Prostate gland (tissue), 2 donors: Measurements from ENCODE around the gene WWOX. TPM values are rescaled to one million over a fixed set of nuclear protein-coding genes. Genes with fewer than 3 reads are reported as not detected.
A peak's percentile ranks its signal among the peaks of the same experiment; 100 is the strongest.

Experiments
- DNase-seq: peaks from one replicate; pipeline ENCODE4 v3.0.0-alpha.2; 2019; ENCODE audit warnings: low spot score
- H3K27ac ChIP-seq, 2 donors: fragments of 200-600 bp; sonication (generic); 2 replicates each; pipeline ENCODE4 v1.5.1; 2017 to 2019
- H3K27me3 ChIP-seq: fragments of 200-600 bp; sonication (generic); replicated peaks from 2 replicates; pipeline ENCODE4 v1.5.1; 2019; ENCODE audit not compliant: insufficient read depth
- H3K36me3 ChIP-seq, 2 donors: fragments of 200-600 bp; sonication (generic); 1 replicate in 1 of 2; 2 replicates in 1 of 2; pipeline versions ENCODE4 v1.5.1 to v1.8.1; 2017 to 2019
- H3K4me1 ChIP-seq: fragments of 200-600 bp; sonication (generic); replicated peaks from 2 replicates; pipeline ENCODE4 v1.5.1; 2019
- H3K4me3 ChIP-seq, 2 donors: fragments of 200-600 bp; sonication (generic); 2 replicates each; pipeline ENCODE4 v1.5.1; 2017 to 2019
- H3K9me3 ChIP-seq: fragments of 200-600 bp; sonication (generic); 2 replicates; pipeline ENCODE4 v1.5.1; 2017
- CTCF ChIP-seq, 4 experiments: fragments of 200-600 bp in 2 of 4; fragments of 450-650 bp in 2 of 4; sonication (generic) in 2 of 4; IDR thresholded peaks; 1 replicate in 3 of 4; 2 replicates in 1 of 4; pipeline ENCODE4 v1.5.1; 2016 to 2019; ENCODE audit warnings: antibody characterized with exemption in 4 of 4, mild to moderate bottlenecking in 2 of 4, moderate library complexity in 2 of 4
- POLR2A ChIP-seq: fragments of 450-650 bp; IDR thresholded peaks from one replicate; pipeline ENCODE4 v1.6.1; 2016; ENCODE audit warnings: antibody characterized with exemption, mild to moderate bottlenecking
- POLR2AphosphoS5 ChIP-seq: sonication (generic); formaldehyde crosslinking; IDR thresholded peaks from one replicate; pipeline ENCODE4 v1.6.1; 2017; ENCODE audit warnings: antibody characterized with exemption
- WGBS: methylation state at CpG from one replicate; pipeline ENCODE4 v1.1.5; 2018; 5-methylcytosine and 5-hydroxymethylcytosine counted together
- intact Hi-C: fragments of 100-400 bp; cut with DNase I; formaldehyde crosslinking; loops from one replicate; pipeline ENCODE4 v1.14.2; 2022
- total RNA-seq, 2 donors: library from RNA; depleted of rRNA; stranded (reverse); fragments of >200 nt; gene quantifications; one replicate each; pipeline ENCODE4 v1.1.0, GENCODE V29; 2016

Gene WWOX
- total RNA-seq, 2 donors from 2014 or later: 93.2 to 99.4 TPM

- TF ChIP-seq CTCF (IDR thresholded peaks at IDR 0.05) (no peak), POLR2A (no peak), POLR2AphosphoS5 (no peak)
- Histone ChIP-seq H3K4me3 (no peak overlapping the region), H3K27ac (no peak overlapping the region), H3K9me3 (no peaks in the 10 kb centered on the region), H3K4me1 (peaks cover 4% of the 10 kb centered on the region), H3K36me3 (no peaks in the 10 kb centered on the region), H3K27me3 (no peaks in the 10 kb centered on the region)
- intact Hi-C loops: no loop called here
- DNase-seq: no peak
- 88% methylated on average over 7 of the region's 7 CpGs for WGBS
These were observed 111.7 kb downstream of the WWOX start for GRCh38 chr16:78211020-78211599.

GRCh38 chr16:78211946-78212345, 112.5 kb downstream of the WWOX start:
- H3K4me1 ChIP-seq: peaks cover 4% of the 10 kb centered on the region
- H3K27me3 ChIP-seq: no peaks in the 10 kb centered on the region
- no peaks in the 10 kb centered on the region for H3K9me3 ChIP-seq
- 64% methylated on average over 2 of the region's 2 CpGs for WGBS
- H3K4me3 ChIP-seq: no peak overlapping the region
- peak; percentile 68 for DNase-seq
- no peaks in the 10 kb centered on the region for H3K36me3 ChIP-seq
- no peak overlapping the region for H3K27ac ChIP-seq
- intact Hi-C loops: no loop called here
- TF ChIP-seq POLR2A: no peak
- TF ChIP-seq CTCF (IDR thresholded peaks at IDR 0.05): no peak
- TF ChIP-seq POLR2AphosphoS5: peak; percentile 75

GRCh38 chr16:78212674-78213073, 113.2 kb downstream of the WWOX start:
- Histone ChIP-seq H3K9me3 (no peaks in the 10 kb centered on the region), H3K4me1 (peaks cover 4% of the 10 kb centered on the region), H3K36me3 (no peaks in the 10 kb centered on the region), H3K27me3 (no peaks in the 10 kb centered on the region), H3K27ac (no peak overlapping the region), H3K4me3 (no peak overlapping the region)
- no peak for TF ChIP-seq POLR2A
- no peak for TF ChIP-seq POLR2AphosphoS5
- no peak for TF ChIP-seq CTCF (IDR thresholded peaks at IDR 0.05)
- intact Hi-C loops: no loop called here
- 85% methylated on average over 7 of the region's 7 CpGs for WGBS
- DNase-seq: no peak

GRCh38 chr16:78213751-78214150, 114.3 kb downstream of the WWOX start:
- Histone ChIP-seq H3K36me3 (no peaks in the 10 kb centered on the region), H3K27ac (no peak overlapping the region), H3K4me3 (no peak overlapping the region), H3K9me3 (no peaks in the 10 kb centered on the region), H3K4me1 (peaks cover 4% of the 10 kb centered on the region), H3K27me3 (no peaks in the 10 kb centered on the region)
- no peak for TF ChIP-seq POLR2AphosphoS5
- no peak for TF ChIP-seq POLR2A
- no peak for TF ChIP-seq CTCF (IDR thresholded peaks at IDR 0.05)
- intact Hi-C loops: no loop called here
- DNase-seq: no peak
- 96% methylated on average over 7 of the region's 7 CpGs for WGBS

GRCh38 chr16:78215222-78215621, 115.8 kb downstream of the WWOX start:
- Histone ChIP-seq H3K4me3 (no peak overlapping the region), H3K27me3 (no peaks in the 10 kb centered on the region), H3K36me3 (no peaks in the 10 kb centered on the region), H3K27ac (no peak overlapping the region), H3K9me3 (no peaks in the 10 kb centered on the region), H3K4me1 (peaks cover 4% of the 10 kb centered on the region)
- TF ChIP-seq CTCF (IDR thresholded peaks at IDR 0.05): no peak
- no peak for TF ChIP-seq POLR2A
- no peak for TF ChIP-seq POLR2AphosphoS5
- WGBS: 94% methylated on average over 9 of the region's 9 CpGs
- intact Hi-C loops: no loop called here
- DNase-seq: no peak
